ENCODE measurements around the gene CACNA1E.

Gene CACNA1E

DNA sequence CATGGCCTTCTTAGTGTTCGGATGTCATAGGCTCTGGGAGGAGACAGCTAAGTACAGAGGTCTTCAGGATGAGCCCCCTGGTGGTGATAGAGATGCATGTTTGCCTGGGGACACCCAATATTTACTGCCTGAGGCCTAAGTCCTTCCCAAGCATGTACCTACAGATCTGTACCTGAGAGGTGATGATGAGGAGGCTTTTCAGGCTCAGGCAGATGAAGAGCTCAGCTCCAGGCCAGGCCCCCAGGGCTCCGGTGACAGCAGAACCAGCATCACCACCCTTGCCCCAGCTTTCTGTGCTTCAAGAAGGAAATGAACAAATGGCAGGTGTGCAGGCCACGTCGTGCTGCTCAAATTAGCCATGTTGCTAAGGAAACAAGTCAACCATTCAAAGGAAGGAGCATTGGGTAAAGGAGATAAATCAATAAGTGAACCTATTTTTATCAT, 21.1 kb downstream of the CACNA1E start:
- no peak overlapping the region for H3K27ac ChIP-seq
- peak; percentile 28; the same call in 1 of the 2 replicates for TF ChIP-seq CTCF (conservative IDR thresholded peaks at IDR 0.05)

GRCh38 chr1:181506563-181507353, 23.4 kb downstream of the CACNA1E start:
- no peak overlapping the region for H3K27ac ChIP-seq
- TF ChIP-seq CTCF (conservative IDR thresholded peaks at IDR 0.05) = no peak

DNA sequence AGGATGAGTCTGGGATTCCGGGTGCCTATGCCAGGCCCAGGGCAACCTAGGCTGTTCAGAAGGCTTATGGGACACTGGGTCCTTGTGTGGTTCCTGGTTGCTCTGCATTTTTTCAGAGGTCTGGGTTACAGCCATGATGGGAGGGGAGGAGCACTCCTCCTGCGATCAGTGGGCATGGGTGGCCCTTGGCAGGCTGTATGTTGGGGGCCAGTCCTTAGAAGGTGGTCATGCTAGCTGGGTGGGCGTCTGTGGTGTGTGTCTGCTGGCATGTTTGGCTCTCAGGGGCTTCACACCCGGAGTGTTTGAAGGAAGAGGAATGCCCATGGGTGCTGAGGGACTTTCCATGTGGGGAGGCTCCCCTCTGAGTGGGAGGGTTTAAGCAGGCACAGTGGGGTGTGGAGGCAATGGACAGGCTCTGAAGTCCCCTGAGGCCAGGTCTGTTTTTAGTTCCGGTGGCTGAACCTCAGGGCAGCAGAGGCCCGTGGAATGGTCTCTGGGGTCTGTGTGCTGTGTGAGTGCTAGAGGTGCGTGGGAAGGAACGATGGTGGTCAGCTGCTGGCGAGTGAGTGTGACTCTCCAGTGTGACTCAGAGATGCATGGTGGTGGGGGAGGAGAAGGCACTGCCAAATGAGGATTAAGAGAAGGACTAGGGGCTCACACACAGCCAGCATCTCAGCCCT, 25.3 kb downstream of the CACNA1E start:
- H3K27ac ChIP-seq = no peak overlapping the region
- TF ChIP-seq CTCF (conservative IDR thresholded peaks at IDR 0.05) = no peak

GRCh38 chr1:181513786-181514297, 30.5 kb downstream of the CACNA1E start:
- TF ChIP-seq CTCF (conservative IDR thresholded peaks at IDR 0.05) = no peak
- H3K27ac ChIP-seq = no peak overlapping the region

DNA sequence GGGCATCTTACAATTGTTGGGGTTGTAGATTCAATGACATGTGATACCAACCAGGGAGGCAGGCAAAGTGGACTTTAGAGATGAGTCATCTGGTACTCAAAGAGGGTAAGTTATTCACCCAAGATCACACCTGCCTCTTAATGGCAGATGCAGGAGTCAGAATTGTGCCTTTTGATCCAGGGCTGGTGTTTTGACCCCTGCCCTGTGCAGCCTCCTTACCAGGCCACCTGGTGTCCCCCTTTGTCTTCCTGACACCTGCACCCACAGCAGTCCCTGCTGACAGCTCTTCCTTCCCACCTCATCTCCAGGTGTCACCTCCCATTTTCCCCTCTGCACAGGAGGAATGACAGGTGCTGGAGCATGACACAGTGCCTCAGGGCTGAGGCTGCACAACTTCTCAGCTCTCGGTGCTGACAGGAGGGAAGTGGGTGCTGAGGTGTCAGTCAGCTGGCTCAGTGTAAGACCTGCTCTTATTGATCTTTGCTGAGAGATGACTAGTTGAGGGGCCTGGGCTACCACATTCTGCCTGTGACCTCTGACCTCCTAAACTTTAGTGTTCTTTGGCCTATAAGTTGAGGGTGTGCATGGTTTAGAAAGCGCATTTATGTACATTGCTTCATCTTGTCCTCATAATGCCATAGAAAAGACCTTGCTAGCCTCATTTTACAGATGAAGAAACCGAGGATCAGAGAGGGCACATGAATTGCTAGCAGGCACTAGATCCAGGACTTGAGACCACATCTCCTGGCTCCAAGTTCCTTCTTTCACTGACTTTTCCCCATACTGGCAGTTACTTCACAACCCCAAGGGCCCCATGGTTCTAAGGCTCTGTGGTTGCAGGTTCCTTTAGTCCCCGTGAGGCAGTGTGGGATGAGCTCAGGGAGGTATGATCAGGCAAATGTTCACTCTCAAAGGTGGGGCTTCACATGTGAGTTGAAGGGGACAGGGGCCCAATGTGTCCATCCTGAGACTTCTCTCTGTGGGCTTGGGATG, 31.3 kb downstream of the CACNA1E start:
- H3K27ac ChIP-seq = no peak overlapping the region
- no peak for TF ChIP-seq CTCF (conservative IDR thresholded peaks at IDR 0.05)

GRCh38 chr1:181516706-181517105, 33.4 kb downstream of the CACNA1E start:
- no peak for TF ChIP-seq CTCF (conservative IDR thresholded peaks at IDR 0.05)
- no peak overlapping the region for H3K27ac ChIP-seq

Measured in VCaP (cell line).